Astrocyte (in vitro differentiated cells and primary cell): ENCODE data around the gene ATP9A. TPM values are rescaled to one million over a fixed set of nuclear protein-coding genes. Genes with fewer than 3 reads are reported as not detected.

Experiments
- DNase-seq: peaks from one replicate; pipeline ENCODE4 v3.0.0-alpha.2; 2010; ENCODE audit warnings: low read depth
- FAIRE-seq: peaks from 2 replicates; lab custom pipeline; 2011; peaks lifted over from hg19 to GRCh38; lab: Jason Lieb, UNC
- H2AFZ ChIP-seq: 2 replicates; pipeline ENCODE4 v1.6.0; 2012; ENCODE audit warnings: low read depth, low read length, inconsistent platforms
- H3K27ac ChIP-seq: 2 replicates; pipeline ENCODE4 v1.5.1; 2011; ENCODE audit warnings: low read depth, low read length, inconsistent platforms
- H3K27me3 ChIP-seq: 2 replicates; pipeline ENCODE4 v1.6.0; 2011; ENCODE audit warnings: low read length, inconsistent platforms; ENCODE audit not compliant: insufficient read depth
- H3K36me3 ChIP-seq: 2 replicates; pipeline ENCODE4 v1.5.1; 2011; ENCODE audit warnings: low read length, inconsistent platforms; ENCODE audit not compliant: insufficient read depth
- H3K4me1 ChIP-seq: 2 replicates; pipeline ENCODE4 v1.5.1; 2011; ENCODE audit warnings: low read length, inconsistent platforms; ENCODE audit not compliant: insufficient read depth
- H3K4me2 ChIP-seq: 2 replicates; pipeline ENCODE4 v1.6.0; 2012; ENCODE audit warnings: low read length, inconsistent platforms
- H3K4me3 ChIP-seq: 2 replicates; pipeline ENCODE4 v1.5.1; 2011; ENCODE audit warnings: low read depth, mild to moderate bottlenecking, low read length, inconsistent platforms; ENCODE audit not compliant: insufficient read depth
- H3K79me2 ChIP-seq: 2 replicates; pipeline ENCODE4 v1.6.0; 2012; ENCODE audit warnings: mild to moderate bottlenecking, low read length, inconsistent platforms; ENCODE audit not compliant: insufficient read depth
- H3K9ac ChIP-seq: 2 replicates; pipeline ENCODE4 v1.6.0; 2012; ENCODE audit warnings: mild to moderate bottlenecking, low read length, inconsistent platforms
- H3K9me3 ChIP-seq: 2 replicates; pipeline ENCODE4 v1.5.1; 2012; ENCODE audit warnings: low read depth, mild to moderate bottlenecking, low read length, inconsistent platforms; ENCODE audit not compliant: insufficient read depth
- H4K20me1 ChIP-seq: 2 replicates; pipeline ENCODE4 v1.6.0; 2012; ENCODE audit warnings: low read length, inconsistent platforms; ENCODE audit not compliant: insufficient read depth
- H3K27ac Mint-ChIP-seq: one replicate; pipeline ENCODE4 v1.8.0; 2021; ENCODE audit warnings: mild to moderate bottlenecking, mixed read lengths; ENCODE audit not compliant: unreplicated experiment
- H3K27me3 Mint-ChIP-seq: one replicate; pipeline ENCODE4 v1.8.0; 2021; ENCODE audit warnings: low read depth, mixed read lengths; ENCODE audit not compliant: unreplicated experiment
- H3K36me3 Mint-ChIP-seq: one replicate; pipeline ENCODE4 v1.8.0; 2021; ENCODE audit warnings: low read depth, mixed read lengths; ENCODE audit not compliant: unreplicated experiment
- H3K4me1 Mint-ChIP-seq: one replicate; pipeline ENCODE4 v1.8.0; 2021; ENCODE audit warnings: low read depth, mixed read lengths; ENCODE audit not compliant: unreplicated experiment
- H3K4me3 Mint-ChIP-seq: one replicate; pipeline ENCODE4 v1.8.0; 2021; ENCODE audit warnings: mild to moderate bottlenecking, moderate library complexity, mixed read lengths; ENCODE audit not compliant: unreplicated experiment
- H3K9me3 Mint-ChIP-seq: one replicate; pipeline ENCODE4 v1.8.0; 2021; ENCODE audit warnings: mild to moderate bottlenecking, mixed read lengths; ENCODE audit not compliant: unreplicated experiment
- CTCF ChIP-seq: IDR thresholded peaks from 2 replicates; pipeline ENCODE4 v1.5.1; 2011; ENCODE audit warnings: low read depth, mild to moderate bottlenecking, inconsistent platforms, low read length, moderate library complexity; ENCODE audit not compliant: insufficient read depth
- EZH2 ChIP-seq: IDR thresholded peaks from 2 replicates; pipeline ENCODE4 v1.6.1; 2012; ENCODE audit warnings: mild to moderate bottlenecking, low read length, inconsistent platforms; ENCODE audit not compliant: insufficient read depth
- total RNA-seq: library from RNA; stranded (reverse); gene quantifications from 2 replicates; pipeline ENCODE4 v1.2.1, GENCODE V29; 2021

The ATP9A gene
- total RNA-seq, 1 donor from 2014 or later, result 12.9 TPM

- Mint-ChIP-seq H3K36me3 (no peaks in the 10 kb centered on the region), H3K4me1 (peaks cover 22% of the 10 kb centered on the region), H3K9me3 (no peaks in the 10 kb centered on the region), H3K27ac (no peak overlapping the region), H3K4me3 (no peak overlapping the region), H3K27me3 (no peaks in the 10 kb centered on the region)
- Histone ChIP-seq H3K27me3 (no peaks in the 10 kb centered on the region), H4K20me1 (no peaks in the 10 kb centered on the region), H3K27ac (no peak overlapping the region), H3K9ac (no peak overlapping the region), H3K4me1 (peaks cover 31% of the 10 kb centered on the region), H3K36me3 (no peaks in the 10 kb centered on the region), H2AFZ (no peak overlapping the region), H3K4me2 (no peak overlapping the region), H3K79me2 (peaks cover 42% of the 10 kb centered on the region), H3K9me3 (no peaks in the 10 kb centered on the region), H3K4me3 (no peak overlapping the region)
- TF ChIP-seq CTCF, result no peak
- TF ChIP-seq EZH2, result no peak
- FAIRE-seq (no peak), DNase-seq (no peak)
These were observed 20.8 kb downstream of the ATP9A start for GRCh38 chr20:51747182-51747911.

DNA sequence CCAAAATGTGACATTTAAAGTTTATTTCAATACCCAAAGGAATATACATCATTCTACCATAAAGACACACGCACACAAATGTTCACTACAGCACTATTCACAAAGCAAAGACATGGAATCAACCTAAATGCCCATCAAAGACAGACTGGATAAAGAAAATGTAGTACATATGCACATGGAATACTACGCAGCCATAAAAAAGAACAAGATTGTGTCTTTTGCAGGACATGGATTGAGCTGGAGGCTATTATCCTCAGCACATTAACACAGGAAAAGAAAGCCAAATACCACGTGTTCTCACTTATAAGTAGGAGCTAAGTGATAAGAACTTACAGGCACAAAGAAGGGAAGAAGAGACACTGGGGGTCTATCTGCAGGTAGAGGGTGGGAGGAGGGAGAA, 22.4 kb downstream of the ATP9A start:
- no peak overlapping the region for H3K27ac Mint-ChIP-seq
- H3K27me3 ChIP-seq, result no peaks in the 10 kb centered on the region
- no peak overlapping the region for H3K4me3 Mint-ChIP-seq

More for the DNA sequence above, 22.4 kb downstream of the ATP9A start:
- Histone ChIP-seq H3K4me2 (no peak overlapping the region), H3K4me3 (no peak overlapping the region), H3K79me2 (peaks cover 48% of the 10 kb centered on the region), H2AFZ (no peak overlapping the region), H3K9me3 (no peaks in the 10 kb centered on the region), H3K36me3 (no peaks in the 10 kb centered on the region), H3K4me1 (peaks cover 27% of the 10 kb centered on the region), H3K27ac (no peak overlapping the region), H4K20me1 (peaks cover 3% of the 10 kb centered on the region), H3K9ac (no peak overlapping the region)
- TF ChIP-seq EZH2, result no peak
- TF ChIP-seq CTCF, result no peak
- DNase-seq, result no peak
- no peak for FAIRE-seq
- Mint-ChIP-seq H3K9me3 (no peaks in the 10 kb centered on the region), H3K36me3 (no peaks in the 10 kb centered on the region), H3K4me1 (peaks cover 15% of the 10 kb centered on the region), H3K27me3 (no peaks in the 10 kb centered on the region)
